Left lobe of liver (tissue), 2 donors: ENCODE measurements around the gene C14orf180. TPM values are rescaled to one million over a fixed set of nuclear protein-coding genes. Genes with fewer than 3 reads are reported as not detected.
A peak's percentile ranks its signal among the peaks of the same experiment; 100 is the strongest.

Experiments
- ATAC-seq: fragments of 200-7000 bp; cut with Tn5 transposase; one replicate; pipeline ENCODE4 v1.9.1; 2020; ENCODE audit warnings: mild to moderate bottlenecking, moderate library complexity
- DNase-seq: peaks from one replicate; pipeline ENCODE4 v3.0.0-alpha.2; 2020; ENCODE audit warnings: low spot score
- total RNA-seq: library from RNA; stranded (reverse); gene quantifications from one replicate; pipeline ENCODE4 v1.2.1, GENCODE V29; 2021
- donor health status: DM: no; HTN: no; CAD: no; lungs with moderate emphysema.
- donor health status: DM: no; HTN: yes; CAD: no.

Gene C14orf180
- total RNA-seq, 1 donor from 2014 or later, result 2.4 TPM

- no peak for ATAC-seq
- no peak for DNase-seq
These were observed 19.0 kb upstream of the C14orf180 start for GRCh38 chr14:104560586-104560945.

GRCh38 chr14:104561124-104561557 is 18.4 kb upstream of the C14orf180 start:
- ATAC-seq (no peak), DNase-seq (no peak)

- DNase-seq (no peak), ATAC-seq (no peak)
These were observed 17.7 kb upstream of the C14orf180 start for GRCh38 chr14:104561632-104562495.

- DNase-seq, result no peak
- ATAC-seq, result no peak
These were observed 17.0 kb upstream of the C14orf180 start for GRCh38 chr14:104562606-104563005.

- no peak for ATAC-seq
- DNase-seq, result no peak
These were observed 16.3 kb upstream of the C14orf180 start for GRCh38 chr14:104563191-104563741.

- ATAC-seq (peak; percentile 88), DNase-seq (peak; percentile 77)
These were observed 15.6 kb upstream of the C14orf180 start for GRCh38 chr14:104563742-104564615.

GRCh38 chr14:104564744-104565679 is 14.6 kb upstream of the C14orf180 start:
- no peak for ATAC-seq
- DNase-seq, result no peak

GRCh38 chr14:104567141-104567956 is 12.2 kb upstream of the C14orf180 start:
- no peak for ATAC-seq
- no peak for DNase-seq

GRCh38 chr14:104567957-104568225 is 11.7 kb upstream of the C14orf180 start:
- ATAC-seq (no peak), DNase-seq (no peak)

- ATAC-seq, result no peak
- no peak for DNase-seq
These were observed 10.9 kb upstream of the C14orf180 start for GRCh38 chr14:104568620-104569019.

GRCh38 chr14:104569435-104569834 is 10.1 kb upstream of the C14orf180 start:
- ATAC-seq (no peak), DNase-seq (no peak)

GRCh38 chr14:104571246-104571645 is 8.3 kb upstream of the C14orf180 start:
- ATAC-seq (no peak), DNase-seq (no peak)

GRCh38 chr14:104572024-104572626 is 7.4 kb upstream of the C14orf180 start:
- DNase-seq (no peak), ATAC-seq (no peak)

- ATAC-seq, result no peak
- DNase-seq, result no peak
These were observed 6.9 kb upstream of the C14orf180 start for GRCh38 chr14:104572668-104573067.

GRCh38 chr14:104573930-104574329 is 5.6 kb upstream of the C14orf180 start:
- ATAC-seq (no peak), DNase-seq (no peak)

- peak; percentile 4 for ATAC-seq
These were observed 5.0 kb upstream of the C14orf180 start for GRCh38 chr14:104574536-104574935.

GRCh38 chr14:104574978-104575583 is 4.5 kb upstream of the C14orf180 start:
- DNase-seq, result no peak
- ATAC-seq, result no peak

More at GRCh38 chr14:104574536-104574935, 5.0 kb upstream of the C14orf180 start:
- no peak for DNase-seq

GRCh38 chr14:104576232-104576969 is 3.2 kb upstream of the C14orf180 start:
- ATAC-seq, result no peak
- DNase-seq, result no peak
